ENCODE data around the gene ADCY9. TPM values are rescaled to one million over a fixed set of nuclear protein-coding genes. Genes with fewer than 3 reads are reported as not detected.

The ADCY9 gene
- total RNA-seq, 1 experiment from 2014 or later, result 7.1 TPM

- H3K4me3 Mint-ChIP-seq (ENCODE audit: low read depth, unreplicated experiment), result no peak overlapping the region
These were observed 100.3 kb downstream of the ADCY9 start for GRCh38 chr16:4016005-4016352.

DNA sequence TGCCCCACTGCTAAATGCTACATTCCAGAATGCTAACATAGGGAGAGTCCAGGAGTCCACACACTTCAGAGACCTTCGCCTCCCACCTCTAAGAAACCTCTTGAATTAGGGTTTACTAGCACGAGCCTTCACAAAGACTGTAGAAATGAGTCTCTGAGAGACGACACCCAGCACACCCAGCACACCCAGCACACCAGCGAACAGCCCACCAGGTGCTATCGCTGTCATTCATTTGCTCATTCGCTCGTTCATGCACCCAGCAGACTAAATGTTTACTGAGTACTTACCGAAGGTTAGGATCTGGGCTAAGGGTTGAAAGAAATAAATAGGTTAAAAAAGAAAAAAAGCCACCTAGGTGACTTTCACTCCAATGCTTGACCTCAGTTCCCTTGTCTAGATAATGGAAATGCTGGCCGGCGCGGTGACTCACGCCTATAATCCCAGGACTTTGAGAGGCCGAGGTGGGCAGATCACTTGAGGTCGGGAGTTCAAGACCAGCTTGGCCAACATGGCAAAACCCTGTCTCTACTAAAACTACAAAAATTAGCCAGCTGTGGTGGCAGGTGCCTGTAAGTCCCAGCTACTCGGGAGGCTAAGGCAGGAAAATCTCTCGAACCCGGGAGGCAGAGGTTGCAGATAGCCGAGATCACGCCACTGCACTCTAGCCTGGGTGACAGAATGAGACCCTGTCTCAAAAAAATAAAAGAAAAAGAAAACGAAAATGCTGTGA lies 100.8 kb downstream of the ADCY9 start:
- Mint-ChIP-seq H3K9me3 (ENCODE audit: low read depth, unreplicated experiment) (no peaks in the 10 kb centered on the region), H3K4me1 (ENCODE audit: low read depth, unreplicated experiment) (peaks cover 71% of the 10 kb centered on the region), H3K4me3 (ENCODE audit: low read depth, unreplicated experiment) (peak overlapping the region; percentile 41), H3K27me3 (ENCODE audit: unreplicated experiment) (no peaks in the 10 kb centered on the region), H3K36me3 (ENCODE audit: insufficient read depth, unreplicated experiment) (peaks cover 12% of the 10 kb centered on the region), H3K27ac (ENCODE audit: unreplicated experiment) (no peak overlapping the region)
- peak; percentile 53 for DNase-seq
- CTCF ChIA-PET, result interaction anchor here (0.6 kb wide), 1 partner anchor 239 kb away, joined by 4 read pairs; no protein-coding TSS in a partner anchor
- intact Hi-C loops (cut with micrococcal nuclease; ENCODE audit: unreplicated experiment), result loop anchor here (5.0 kb wide), 1 partner anchor 37 kb away; no protein-coding TSS in a partner anchor
- no TSS peak for BruUV-seq (replicated peaks)
- TF ChIP-seq, protein P1, sequence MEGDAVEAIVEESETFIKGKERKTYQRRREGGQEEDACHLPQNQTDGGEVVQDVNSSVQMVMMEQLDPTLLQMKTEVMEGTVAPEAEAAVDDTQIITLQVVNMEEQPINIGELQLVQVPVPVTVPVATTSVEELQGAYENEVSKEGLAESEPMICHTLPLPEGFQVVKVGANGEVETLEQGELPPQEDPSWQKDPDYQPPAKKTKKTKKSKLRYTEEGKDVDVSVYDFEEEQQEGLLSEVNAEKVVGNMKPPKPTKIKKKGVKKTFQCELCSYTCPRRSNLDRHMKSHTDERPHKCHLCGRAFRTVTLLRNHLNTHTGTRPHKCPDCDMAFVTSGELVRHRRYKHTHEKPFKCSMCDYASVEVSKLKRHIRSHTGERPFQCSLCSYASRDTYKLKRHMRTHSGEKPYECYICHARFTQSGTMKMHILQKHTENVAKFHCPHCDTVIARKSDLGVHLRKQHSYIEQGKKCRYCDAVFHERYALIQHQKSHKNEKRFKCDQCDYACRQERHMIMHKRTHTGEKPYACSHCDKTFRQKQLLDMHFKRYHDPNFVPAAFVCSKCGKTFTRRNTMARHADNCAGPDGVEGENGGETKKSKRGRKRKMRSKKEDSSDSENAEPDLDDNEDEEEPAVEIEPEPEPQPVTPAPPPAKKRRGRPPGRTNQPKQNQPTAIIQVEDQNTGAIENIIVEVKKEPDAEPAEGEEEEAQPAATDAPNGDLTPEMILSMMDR (IDR thresholded peaks at IDR 0.05; ENCODE audit: unreplicated experiment), result no peak

More at GRCh38 chr16:4016005-4016352, 100.3 kb downstream of the ADCY9 start:
- intact Hi-C loops (cut with micrococcal nuclease; ENCODE audit: unreplicated experiment), result loop anchor here (5.0 kb wide), 1 partner anchor 36 kb away; no protein-coding TSS in a partner anchor
- DNase-seq, result no peak
- H3K4me1 Mint-ChIP-seq (ENCODE audit: low read depth, unreplicated experiment), result peaks cover 67% of the 10 kb centered on the region
- no peak overlapping the region for H3K27ac Mint-ChIP-seq (ENCODE audit: unreplicated experiment)
- BruUV-seq (replicated peaks), result no TSS peak
- no peaks in the 10 kb centered on the region for H3K9me3 Mint-ChIP-seq (ENCODE audit: low read depth, unreplicated experiment)
- CTCF ChIA-PET, result no interaction called here
- H3K27me3 Mint-ChIP-seq (ENCODE audit: unreplicated experiment), result no peaks in the 10 kb centered on the region
- TF ChIP-seq, protein P1 (IDR thresholded peaks at IDR 0.05; ENCODE audit: unreplicated experiment), result no peak
- H3K36me3 Mint-ChIP-seq (ENCODE audit: insufficient read depth, unreplicated experiment), result peaks cover 10% of the 10 kb centered on the region

DNA sequence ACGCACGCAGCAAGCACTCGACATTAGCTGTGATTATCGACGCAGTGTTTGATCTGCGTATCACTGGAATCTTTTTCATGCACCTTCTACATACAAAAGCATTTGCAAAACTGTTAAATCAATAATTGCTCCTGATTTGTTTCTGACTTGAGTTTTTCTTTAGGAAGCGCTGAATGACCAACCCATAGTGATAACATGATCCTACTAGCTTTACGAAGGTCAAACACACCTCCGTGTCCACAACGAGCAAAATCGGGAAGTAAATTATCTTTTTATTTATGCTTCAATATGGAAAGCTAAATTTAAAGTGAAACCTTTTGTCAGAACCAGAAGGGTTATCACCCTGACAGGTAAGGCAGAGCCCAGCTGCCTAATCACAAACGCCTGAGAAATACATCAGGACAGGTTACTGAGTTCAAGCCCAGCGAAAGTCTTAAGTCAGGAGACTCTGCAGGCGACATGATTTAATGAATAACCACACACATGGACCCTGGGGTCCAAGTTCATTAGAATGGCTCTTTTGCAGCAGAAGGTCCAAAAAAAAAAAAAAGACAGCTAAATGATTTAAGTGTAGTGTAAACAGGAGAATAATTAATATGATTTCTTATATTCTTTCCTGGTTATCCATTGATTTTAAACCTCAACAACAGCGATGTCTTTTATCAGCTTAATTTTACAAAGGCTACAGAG lies 104.2 kb downstream of the ADCY9 start:
- TF ChIP-seq, protein P1 (IDR thresholded peaks at IDR 0.05; ENCODE audit: unreplicated experiment), result no peak
- BruUV-seq (replicated peaks), result no TSS peak
- H3K36me3 Mint-ChIP-seq (ENCODE audit: insufficient read depth, unreplicated experiment), result peaks cover 12% of the 10 kb centered on the region
- H3K4me1 Mint-ChIP-seq (ENCODE audit: low read depth, unreplicated experiment), result peaks cover 65% of the 10 kb centered on the region
- DNase-seq, result no peak
- H3K27me3 Mint-ChIP-seq (ENCODE audit: unreplicated experiment), result no peaks in the 10 kb centered on the region
- H3K4me3 Mint-ChIP-seq (ENCODE audit: low read depth, unreplicated experiment), result no peak overlapping the region
- H3K27ac Mint-ChIP-seq (ENCODE audit: unreplicated experiment), result no peak overlapping the region
- CTCF ChIA-PET, result interaction anchor here (0.6 to 1.2 kb wide), 4 partner anchors 52 to 242 kb away, joined by 3 to 5 read pairs (median 3); no protein-coding TSS in a partner anchor
- no peaks in the 10 kb centered on the region for H3K9me3 Mint-ChIP-seq (ENCODE audit: low read depth, unreplicated experiment)
- intact Hi-C loops (cut with micrococcal nuclease; ENCODE audit: unreplicated experiment), result no loop called here

DNA sequence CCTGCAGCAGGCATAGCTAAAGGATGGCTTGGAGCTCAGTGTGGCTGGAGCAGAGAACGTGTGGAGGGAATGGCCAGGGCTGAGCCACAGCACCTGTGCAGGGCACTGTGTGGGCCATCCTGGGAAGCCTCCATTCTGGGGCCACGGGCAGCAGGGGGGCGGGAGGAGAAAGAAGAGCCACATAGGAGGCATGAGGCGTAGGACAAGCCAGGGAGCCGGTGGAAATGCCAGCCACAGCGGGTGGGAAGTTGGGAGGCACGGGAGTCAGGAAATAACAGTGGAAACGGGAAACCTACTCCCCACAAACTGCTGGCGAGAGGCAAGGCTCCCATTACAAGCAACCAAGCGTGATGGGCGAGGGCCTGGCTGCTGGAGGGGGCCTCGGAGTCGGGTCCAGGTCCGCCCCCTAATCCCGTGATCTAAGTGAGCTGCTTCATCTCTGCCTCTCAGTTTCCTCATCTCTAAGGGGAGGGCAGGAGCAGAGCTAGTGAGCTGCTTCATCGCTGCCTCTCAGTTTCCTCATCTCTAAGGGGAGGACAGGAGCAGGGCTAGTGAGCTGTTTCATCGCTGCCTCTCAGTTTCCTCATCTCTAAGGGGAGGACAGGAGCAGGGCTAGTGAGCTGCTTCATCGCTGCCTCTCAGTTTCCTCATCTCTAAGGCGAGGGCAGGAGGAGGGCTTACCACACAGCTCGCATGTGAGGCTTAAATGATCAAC lies 104.9 kb downstream of the ADCY9 start:
- Mint-ChIP-seq H3K36me3 (ENCODE audit: insufficient read depth, unreplicated experiment) (peaks cover 12% of the 10 kb centered on the region), H3K4me1 (ENCODE audit: low read depth, unreplicated experiment) (peaks cover 62% of the 10 kb centered on the region), H3K27ac (ENCODE audit: unreplicated experiment) (peak overlapping the region; percentile 61), H3K27me3 (ENCODE audit: unreplicated experiment) (no peaks in the 10 kb centered on the region), H3K9me3 (ENCODE audit: low read depth, unreplicated experiment) (no peaks in the 10 kb centered on the region), H3K4me3 (ENCODE audit: low read depth, unreplicated experiment) (peak overlapping the region; percentile 43)
- intact Hi-C loops (cut with micrococcal nuclease; ENCODE audit: unreplicated experiment), result no loop called here
- TF ChIP-seq, protein P1 (IDR thresholded peaks at IDR 0.05; ENCODE audit: unreplicated experiment), result no peak
- no peak for DNase-seq
- CTCF ChIA-PET, result interaction anchor here (0.6 to 1.2 kb wide), 4 partner anchors 52 to 243 kb away, joined by 3 to 5 read pairs (median 3); no protein-coding TSS in a partner anchor
- BruUV-seq (replicated peaks), result no TSS peak
